DMS153 treated with DMSO at 0.1 percent for 48 hours (cell line): ENCODE data around the gene SUPT4H1.

Source experiments
- DNase-seq: peaks from one replicate; lab custom pipeline; 2025; ENCODE audit not compliant: unreplicated experiment; lab: John Stamatoyannopoulos, UW

The SUPT4H1 gene

DNA sequence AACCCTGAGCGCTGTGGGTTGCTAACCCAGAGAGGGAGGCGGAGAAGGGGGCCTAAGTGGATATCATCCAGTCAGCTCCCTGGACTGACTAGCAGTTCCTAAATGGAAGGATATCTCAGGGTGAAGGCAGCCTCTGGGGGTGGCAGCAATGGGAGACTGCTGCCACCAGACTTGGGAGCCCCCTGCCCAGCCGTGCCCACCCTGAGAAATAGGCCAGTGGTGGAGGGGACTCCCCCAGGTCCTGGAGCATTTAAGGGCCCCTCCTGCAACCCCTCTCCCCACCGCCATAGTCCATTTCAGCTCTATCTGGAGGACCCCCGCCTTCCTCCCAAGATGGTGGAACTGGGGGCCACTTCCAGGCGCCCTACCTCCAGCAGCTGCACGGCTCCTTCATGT lies 31.8 kb downstream of the SUPT4H1 start:
- DNase-seq = no peak

- no peak for DNase-seq
These were observed 32.5 kb downstream of the SUPT4H1 start for GRCh38 chr17:58319173-58320162.

GRCh38 chr17:58318627-58319172 lies 33.3 kb downstream of the SUPT4H1 start:
- DNase-seq = no peak

DNA sequence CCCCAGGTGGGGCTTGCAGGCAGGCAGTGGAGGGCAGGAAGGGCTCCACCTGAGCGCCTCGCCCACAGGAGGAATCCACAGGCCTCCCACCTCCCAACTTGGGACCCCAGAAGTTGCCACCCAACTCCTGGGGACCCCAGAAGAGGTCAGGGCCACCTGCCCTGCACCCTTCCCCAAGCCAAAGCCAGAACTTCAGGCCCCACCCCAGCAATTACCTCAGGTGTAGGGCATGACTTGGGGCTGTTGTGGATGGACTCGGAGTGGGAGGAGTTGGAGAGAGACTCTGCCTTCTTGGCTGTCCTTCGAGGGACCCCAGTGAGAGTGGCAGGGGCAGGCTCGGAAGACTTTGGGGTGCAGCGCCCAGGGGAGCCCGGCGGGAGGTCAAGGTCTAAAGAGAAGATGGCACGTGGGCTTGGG lies 33.9 kb downstream of the SUPT4H1 start:
- no peak for DNase-seq

DNA sequence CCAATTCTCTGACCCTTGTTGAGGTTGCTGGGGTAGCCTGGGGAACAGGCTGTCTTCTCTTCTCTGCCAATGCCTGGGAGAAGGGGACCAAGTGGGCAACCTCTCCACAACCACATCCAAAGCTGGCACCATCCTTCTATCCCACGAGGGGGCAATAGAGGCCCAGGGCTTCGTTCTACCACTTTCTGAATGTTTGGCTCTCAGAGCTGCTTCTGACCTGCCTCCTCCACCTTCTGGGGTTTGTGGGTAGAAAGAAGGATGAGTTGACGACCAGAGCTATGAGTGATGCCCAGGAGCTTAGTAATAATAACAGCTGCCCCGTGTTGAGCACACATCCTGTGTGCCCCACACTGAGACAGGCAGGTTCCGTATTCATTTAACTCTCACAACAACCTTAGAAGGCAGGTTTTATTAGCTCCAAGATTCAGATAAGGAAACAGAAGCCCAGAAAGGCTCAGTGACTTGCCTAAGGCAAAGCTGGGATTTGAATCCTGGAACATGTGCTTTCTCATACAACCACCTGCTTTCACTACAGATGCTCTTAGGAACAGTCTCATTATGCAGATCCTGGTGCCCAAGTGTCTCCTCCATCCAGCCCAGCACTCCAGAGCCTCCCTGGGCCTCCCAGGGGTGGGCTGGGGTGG lies 34.5 kb downstream of the SUPT4H1 start:
- DNase-seq = peak; percentile 54

DNA sequence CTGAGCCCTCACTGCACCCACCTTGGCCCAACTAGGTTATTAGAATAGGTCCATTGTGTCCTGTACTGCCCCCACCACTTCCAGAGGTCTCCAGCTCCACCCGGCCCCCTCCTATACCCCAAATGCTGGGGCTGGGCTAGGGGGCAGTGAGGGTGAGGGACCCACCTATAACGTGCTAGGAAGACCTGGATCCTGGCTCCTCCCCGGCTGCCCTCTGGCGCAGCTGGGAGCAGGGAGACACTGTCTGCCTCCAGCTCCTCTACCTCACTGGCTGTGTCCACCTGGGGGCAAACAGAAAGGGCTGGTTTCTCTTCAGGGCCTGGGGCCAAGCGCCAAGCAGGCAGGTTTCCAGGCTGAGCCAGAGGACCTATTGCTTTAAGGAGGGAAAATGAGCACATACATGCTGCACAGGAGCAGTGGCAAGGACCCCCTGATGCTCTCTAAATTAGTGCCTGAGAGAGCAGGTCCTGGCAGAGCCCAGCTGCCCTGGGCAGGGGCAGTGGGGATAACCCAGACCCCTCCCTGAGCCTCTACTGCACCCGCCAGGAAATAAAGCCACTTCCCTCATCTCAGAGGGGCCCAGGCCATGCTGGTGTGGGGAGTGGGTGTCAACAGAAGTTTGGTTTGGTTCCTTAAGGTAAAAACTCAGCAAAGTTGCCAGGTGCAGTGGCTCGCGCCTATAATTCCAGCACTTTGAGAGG lies 35.6 kb downstream of the SUPT4H1 start:
- DNase-seq = no peak

GRCh38 chr17:58315750-58316149 lies 36.3 kb downstream of the SUPT4H1 start:
- no peak for DNase-seq

GRCh38 chr17:58315281-58315711 lies 36.7 kb downstream of the SUPT4H1 start:
- no peak for DNase-seq

- DNase-seq = no peak
These were observed 37.3 kb downstream of the SUPT4H1 start for GRCh38 chr17:58314706-58315015.

- DNase-seq = no peak
These were observed 37.9 kb downstream of the SUPT4H1 start for GRCh38 chr17:58313815-58314705.

DNA sequence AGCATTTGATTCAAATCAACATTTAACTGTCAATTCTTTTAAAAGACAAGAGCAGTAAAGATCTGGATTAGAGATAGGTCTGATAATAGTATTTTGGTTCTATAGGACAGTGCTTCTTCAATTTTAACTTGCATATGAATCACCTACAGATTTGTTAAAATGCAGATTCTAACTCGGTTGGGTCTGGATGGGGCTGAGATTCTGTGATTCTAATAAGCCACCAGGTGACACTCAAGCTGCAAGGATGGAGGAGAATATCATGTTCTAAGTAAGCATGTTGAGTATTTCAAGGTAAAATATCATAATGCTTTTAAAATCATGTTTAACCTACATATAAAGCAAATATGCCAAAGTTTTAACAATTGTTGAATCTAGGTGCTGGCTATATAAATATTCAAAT lies 39.2 kb downstream of the SUPT4H1 start:
- no peak for DNase-seq

DNA sequence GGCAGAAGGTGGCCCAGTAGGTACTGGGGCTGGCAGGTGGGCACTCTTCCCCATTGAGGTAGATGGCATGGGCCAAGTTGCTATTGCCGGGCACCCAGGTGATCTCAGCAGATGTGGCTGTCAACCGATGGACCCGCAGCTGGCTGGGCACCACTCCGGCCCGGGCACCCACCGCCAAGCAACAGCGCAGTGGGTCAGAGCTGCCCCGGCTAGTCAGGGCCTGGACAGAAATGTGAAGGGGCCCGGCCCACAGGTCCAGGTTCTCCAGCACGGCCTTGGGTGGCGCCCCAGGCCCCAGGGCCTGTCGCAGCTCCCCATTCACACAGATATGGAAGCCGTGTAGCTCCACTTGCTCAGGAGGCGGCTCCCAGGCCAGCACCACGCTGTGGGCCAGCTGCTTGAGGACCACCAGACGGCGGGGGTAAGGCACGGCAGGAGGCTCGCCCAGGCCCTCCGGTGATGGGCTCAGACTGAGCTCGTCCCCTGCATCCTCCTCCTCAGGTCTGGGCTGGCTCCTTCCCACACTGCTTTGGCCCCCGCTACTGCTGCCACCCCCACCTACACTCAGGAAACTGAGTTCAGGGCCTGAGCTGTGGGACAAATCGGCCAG lies 39.9 kb downstream of the SUPT4H1 start:
- DNase-seq = no peak

DNA sequence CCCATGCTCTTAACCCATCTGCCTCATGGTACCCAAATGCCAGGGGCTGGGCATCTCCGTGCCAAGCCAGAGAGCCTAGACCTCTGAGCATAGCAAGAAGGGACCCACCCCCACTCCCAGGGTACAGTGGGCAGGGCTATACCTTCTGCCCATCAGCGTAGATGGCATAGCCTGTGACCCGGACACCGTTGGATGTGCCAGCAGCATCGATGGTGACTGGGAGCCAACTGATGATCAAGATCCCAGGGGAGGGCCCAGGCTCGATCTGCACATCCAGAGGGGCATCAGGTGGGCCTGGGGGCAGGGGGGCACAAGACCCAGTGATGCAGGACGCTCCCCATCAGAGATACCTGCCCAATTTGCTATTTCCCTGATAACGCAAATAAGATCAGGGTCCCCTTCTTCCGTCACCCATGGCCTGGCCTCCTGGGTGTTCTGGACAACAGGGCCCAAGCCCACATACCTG lies 40.5 kb downstream of the SUPT4H1 start:
- DNase-seq = no peak

DNA sequence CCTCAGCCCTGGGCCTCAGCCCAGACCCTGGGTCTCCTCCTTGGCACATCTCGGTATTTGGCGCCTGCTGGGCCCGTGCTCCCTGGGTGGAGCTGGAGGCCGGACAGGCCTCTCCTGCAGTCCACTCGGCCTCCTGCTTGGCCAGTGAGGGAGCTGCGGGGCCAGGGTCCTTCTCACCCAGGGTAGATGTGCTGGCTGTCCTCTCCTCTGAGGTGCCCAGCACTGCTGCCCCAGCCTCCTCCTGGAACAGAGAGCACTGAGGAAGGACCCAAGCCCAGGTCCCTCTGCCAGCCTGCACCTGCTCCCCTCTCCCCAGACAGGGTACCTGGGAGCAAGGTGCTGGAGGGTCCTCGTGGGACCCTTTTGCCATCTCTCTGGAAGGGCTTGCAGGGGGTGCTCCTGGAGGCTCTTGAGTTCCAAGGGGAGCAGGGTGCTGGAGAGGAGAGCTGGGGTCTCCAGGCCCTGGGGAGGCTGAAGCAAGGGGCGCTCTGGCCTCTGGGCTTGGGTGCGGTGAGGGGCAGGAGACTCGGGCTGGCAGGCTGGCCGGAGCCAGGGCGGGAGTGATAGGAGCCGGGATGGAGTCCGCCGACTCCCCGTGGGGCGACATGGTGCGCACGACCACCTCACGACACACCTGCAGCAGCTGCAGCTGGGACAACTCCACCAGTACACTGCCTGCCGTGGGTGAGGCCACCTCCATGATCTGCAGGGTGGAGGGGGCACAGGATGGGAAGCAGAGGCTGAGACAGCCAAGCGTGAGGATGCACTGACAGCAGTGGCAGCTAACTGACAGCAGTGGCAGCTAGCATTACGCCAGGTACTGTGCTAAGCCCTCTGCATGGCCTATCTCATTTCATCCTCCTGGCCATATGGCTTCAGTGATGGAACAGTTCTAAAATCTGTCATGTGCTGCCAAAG lies 41.2 kb downstream of the SUPT4H1 start:
- no peak for DNase-seq

DNA sequence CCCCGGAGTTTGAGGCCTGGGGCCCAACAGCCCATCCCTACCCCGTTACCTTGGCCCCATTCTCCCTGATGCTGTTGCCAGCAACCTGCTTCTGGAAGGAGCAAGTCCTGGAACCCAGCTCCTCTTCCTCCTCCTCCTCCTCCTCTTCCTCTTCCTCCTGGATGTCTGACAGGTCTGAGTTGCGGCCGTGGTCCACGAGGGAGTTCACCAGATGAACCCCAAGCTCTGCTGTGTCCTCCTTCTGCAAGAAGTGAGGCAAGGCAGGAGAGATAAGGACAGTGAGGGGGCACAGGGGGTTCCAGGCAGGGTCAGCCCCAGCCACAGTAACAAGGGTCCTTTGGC lies 42.1 kb downstream of the SUPT4H1 start:
- DNase-seq = no peak

DNA sequence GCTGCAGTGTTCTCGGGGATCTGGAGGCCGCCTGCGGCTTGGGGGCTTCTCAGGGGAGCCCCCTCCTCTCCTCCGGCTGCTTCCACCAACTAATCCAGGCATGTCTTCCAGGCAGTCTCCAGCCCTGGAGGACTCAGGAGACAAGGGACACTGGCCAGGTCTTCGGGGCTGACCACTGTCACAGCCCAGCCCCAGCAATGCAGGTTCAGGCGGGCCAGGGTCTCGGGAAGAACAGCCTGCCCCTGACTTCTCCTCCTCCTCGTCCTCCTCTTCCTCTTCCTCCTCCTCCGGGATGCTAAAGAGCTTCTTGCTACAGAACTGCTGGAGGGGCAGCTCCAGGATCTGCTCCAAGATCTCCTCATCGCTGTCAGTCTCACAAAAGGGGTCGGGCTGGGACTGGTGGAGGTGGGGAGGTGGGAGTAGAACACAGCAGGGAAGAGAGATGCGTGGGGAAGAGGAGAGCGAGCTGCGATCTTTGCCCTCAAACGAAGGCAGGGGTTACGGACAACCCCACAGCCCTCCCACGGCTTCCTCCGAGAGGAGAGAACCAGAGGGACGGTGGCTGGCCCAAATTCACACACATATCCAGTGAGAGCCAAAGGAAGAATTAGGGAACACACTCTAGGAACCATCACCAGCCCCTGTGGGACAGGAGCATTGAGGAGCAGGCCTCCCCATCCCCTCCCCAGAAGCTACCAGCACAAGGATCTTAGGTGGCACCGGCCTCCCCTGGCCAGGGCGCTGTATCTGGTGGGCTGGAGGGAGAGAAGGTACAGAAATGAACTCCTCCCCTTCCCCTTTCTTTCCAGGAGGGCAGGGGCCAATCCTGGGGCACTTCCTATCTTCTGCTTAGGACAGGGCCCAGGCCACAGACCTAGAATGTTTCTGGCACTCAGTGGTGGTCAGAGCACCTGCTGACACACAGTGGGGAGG lies 42.8 kb downstream of the SUPT4H1 start:
- no peak for DNase-seq

- DNase-seq = no peak
These were observed 43.6 kb downstream of the SUPT4H1 start for GRCh38 chr17:58308173-58308984.
